Panc1 (cell line): ENCODE measurements around the gene PRPH. TPM values are rescaled to one million over a fixed set of nuclear protein-coding genes. Genes with fewer than 3 reads are reported as not detected.

ENCODE experiments used
- ATAC-seq: fragments of 200-7000 bp; cut with Tn5 transposase; 2 replicates; pipeline ENCODE4 v1.9.1; 2020; ENCODE audit warnings: mild to moderate bottlenecking, moderate library complexity
- BruUV-seq: library from RNA; stranded (reverse); fragments of 400-500 nt; replicated peaks from 2 replicates; lab custom pipeline; 2021; lab: Mats Ljungman, UMichigan
- CTCF ChIA-PET: fragments of 300-600 bp; sonication (Branson Sonifier 250); formaldehyde crosslinking; loops from one replicate; lab custom pipeline; 2022; ENCODE audit warnings: antibody characterized with exemption; lab: Charles Lee
- POLR2A ChIA-PET: fragments of 300-600 bp; sonication (Branson Sonifier 250); formaldehyde crosslinking; loops from one replicate; lab custom pipeline; 2022; ENCODE audit warnings: antibody characterized with exemption; lab: Charles Lee
- DNase-seq: peaks from one replicate; pipeline ENCODE4 v3.0.0-alpha.2; 2010; ENCODE audit warnings: low read depth, low spot score
- H3K27ac ChIP-seq: 2 replicates; pipeline ENCODE4 v1.5.1; 2011; ENCODE audit warnings: mild to moderate bottlenecking, low read length, inconsistent platforms
- H3K27me3 ChIP-seq: fragments of 200-500 bp; sonication (Bioruptor generic); 2 replicates; pipeline ENCODE4 v1.6.0; 2014; ENCODE audit warnings: low read length, inconsistent platforms; ENCODE audit not compliant: control insufficient read depth, insufficient read depth
- H3K36me3 ChIP-seq: fragments of 200-500 bp; sonication (Bioruptor generic); 2 replicates; pipeline ENCODE4 v1.5.1; 2014; ENCODE audit warnings: inconsistent platforms, mild to moderate bottlenecking, low read length, moderate library complexity; ENCODE audit not compliant: control insufficient read depth, insufficient read depth
- H3K4me1 ChIP-seq: 2 replicates; pipeline ENCODE4 v1.5.1; 2011; ENCODE audit warnings: inconsistent platforms, mild to moderate bottlenecking, low read length, moderate library complexity; ENCODE audit not compliant: control insufficient read depth, insufficient read depth
- H3K4me3 ChIP-seq, 2 experiments: 2 replicates each; pipeline ENCODE4 v1.5.1; 2011 to 2012; ENCODE audit warnings: low read depth in 2 of 2, low read length in 2 of 2, mild to moderate bottlenecking in 2 of 2, inconsistent platforms in 1 of 2, moderate library complexity in 1 of 2
- H3K9me3 ChIP-seq: fragments of 200-500 bp; sonication (Bioruptor generic); 2 replicates; pipeline ENCODE4 v1.5.1; 2014; ENCODE audit warnings: low read depth, mild to moderate bottlenecking, inconsistent platforms, low read length, moderate library complexity; ENCODE audit not compliant: control insufficient read depth, insufficient read depth
- CTCF ChIP-seq: fragments of 450-650 bp; IDR thresholded peaks from 2 replicates; pipeline ENCODE4 v1.5.1; 2017; ENCODE audit warnings: mild to moderate bottlenecking
- POLR2AphosphoS5 ChIP-seq: IDR thresholded peaks from 2 replicates; pipeline ENCODE4 v1.6.1; 2012; ENCODE audit warnings: mild to moderate bottlenecking, low read depth, low read length, moderate library complexity
- REST ChIP-seq, 2 experiments: IDR thresholded peaks; 2 replicates each; pipeline ENCODE4 v1.6.1; 2011 to 2012; ENCODE audit warnings: low read depth in 2 of 2, control low read depth in 1 of 2, low read length in 1 of 2, mild to moderate bottlenecking in 1 of 2, moderate library complexity in 1 of 2; ENCODE audit not compliant: insufficient read depth in 1 of 2
- SIN3A ChIP-seq: IDR thresholded peaks from 2 replicates; pipeline ENCODE4 v1.6.1; 2012; ENCODE audit warnings: low read depth, mild to moderate bottlenecking, low read length, moderate library complexity, borderline replicate concordance; ENCODE audit not compliant: insufficient read depth
- TCF7L2 ChIP-seq: IDR thresholded peaks from 2 replicates; pipeline ENCODE4 v1.6.1; 2011; ENCODE audit warnings: mild to moderate bottlenecking, low read depth, low read length, inconsistent platforms
- in situ Hi-C: cut with HindIII; loops from 2 replicates; pipeline ENCODE4 v1.10.0; 2016; ENCODE audit warnings: low sequenced_read_pairs, low pct_unique_long_range_greater_than_20kb
- intact Hi-C: fragments of 100-400 bp; cut with micrococcal nuclease; formaldehyde crosslinking; loops from one replicate; pipeline ENCODE4 v1.10.0; 2022; ENCODE audit not compliant: unreplicated experiment
- total RNA-seq: library from RNA; stranded (reverse); gene quantifications from one replicate; pipeline ENCODE4 v1.2.1, GENCODE V29; 2021; ENCODE audit not compliant: unreplicated experiment

The PRPH gene
- total RNA-seq, 1 experiment from 2014 or later, result 0.39 TPM

DNA sequence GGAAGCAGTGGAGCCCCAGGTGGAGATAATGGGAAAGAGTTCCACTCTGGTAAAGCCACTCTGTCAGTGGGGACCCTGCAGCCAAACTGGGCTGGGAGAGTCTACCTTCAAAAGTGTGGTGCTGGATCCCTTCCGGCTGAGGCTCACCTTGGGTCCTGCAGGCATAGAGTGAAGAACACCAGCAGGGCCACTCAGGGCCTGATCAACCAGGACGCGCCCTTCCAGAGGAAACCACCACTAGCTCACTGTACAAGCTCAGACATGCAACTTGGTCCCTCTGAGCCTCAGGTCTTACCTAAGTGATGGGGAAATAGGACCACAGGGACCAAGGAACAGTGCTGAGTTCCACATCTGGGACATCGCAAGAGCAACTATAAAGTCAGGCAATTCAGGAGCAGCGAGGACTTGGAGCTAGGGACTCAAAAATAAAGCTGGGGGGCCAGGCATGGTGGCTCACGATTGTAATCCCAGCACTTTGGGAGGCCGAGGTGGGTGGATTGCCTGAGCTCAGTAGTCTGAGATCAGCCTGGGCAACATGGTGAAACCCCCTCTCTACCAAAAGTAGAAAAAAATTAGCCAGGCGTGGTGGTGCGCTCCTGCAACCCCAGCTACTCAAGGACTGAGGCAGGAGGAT, 5.9 kb upstream of the PRPH start:
- in situ Hi-C loops (no loop called here), intact Hi-C loops (loop anchor here (5.0 kb wide), 1 partner anchor 48 kb away; the partner anchor contains the start of gene C1QL4)
- H3K4me3 ChIP-seq, result no peak overlapping the region
- POLR2A ChIA-PET, result no interaction called here
- TF ChIP-seq POLR2AphosphoS5 (no peak), REST (IDR thresholded peaks at IDR 0.05; ENCODE audit: insufficient read depth in 1 of 2, low read depth in 2 of 2, low read length in 1 of 2) (no peak), TCF7L2 (no peak), SIN3A (no peak), CTCF (no peak)
- H3K9me3 ChIP-seq, result no peaks in the 10 kb centered on the region
- H3K27ac ChIP-seq, result no peak overlapping the region
- no peak for DNase-seq
- H3K4me1 ChIP-seq, result peaks cover under 1% of the 10 kb centered on the region; the same call in 1 of the 2 replicates
- no TSS peak for BruUV-seq
- ATAC-seq, result no peak; the same call in 1 of the 2 replicates
- no peaks in the 10 kb centered on the region for H3K27me3 ChIP-seq
- CTCF ChIA-PET, result interaction anchor here (0.5 to 2.4 kb wide), 10 partner anchors 8 to 225 kb away, joined by 3 to 20 read pairs (median 5); partner anchors contain the start of genes C1QL4 and DNAJC22
- no peaks in the 10 kb centered on the region for H3K36me3 ChIP-seq

DNA sequence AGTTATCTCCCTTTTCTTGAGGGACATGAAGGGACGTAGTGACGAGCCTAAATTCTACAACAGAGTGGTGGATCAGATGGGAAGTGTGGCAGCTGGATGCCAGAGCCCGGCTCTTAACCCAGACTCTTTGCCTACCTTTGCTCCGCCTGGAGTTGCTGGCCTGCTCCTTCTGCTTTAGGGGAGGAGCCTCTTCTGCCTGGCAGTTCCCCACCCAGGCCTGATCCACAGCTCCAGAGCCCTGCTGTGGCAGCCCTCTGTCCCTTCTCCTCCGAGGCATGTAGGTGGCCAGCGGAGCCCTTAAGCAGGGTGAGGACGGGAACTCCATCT, 2.3 kb upstream of the PRPH start:
- TF ChIP-seq REST (IDR thresholded peaks at IDR 0.05; ENCODE audit: insufficient read depth in 1 of 2, low read depth in 2 of 2, low read length in 1 of 2) (no peak), POLR2AphosphoS5 (no peak), SIN3A (no peak), TCF7L2 (no peak), CTCF (no peak)
- Histone ChIP-seq H3K27ac (no peak overlapping the region), H3K27me3 (no peaks in the 10 kb centered on the region), H3K9me3 (no peaks in the 10 kb centered on the region), H3K4me1 (peaks cover 7% of the 10 kb centered on the region), H3K4me3 (no peak overlapping the region), H3K36me3 (no peaks in the 10 kb centered on the region)
- in situ Hi-C loops, result no loop called here
- DNase-seq (no peak), ATAC-seq (no peak)
- ChIA-PET CTCF (interaction anchor here (1.1 to 1.3 kb wide), 2 partner anchors 49 to 55 kb away, joined by 3 to 4 read pairs; no protein-coding TSS in a partner anchor), POLR2A (no interaction called here)
- intact Hi-C loops, result no loop called here
- no TSS peak for BruUV-seq
